Mesodermal cell (in vitro differentiated cells): Measurements from ENCODE around the gene PTTG2.

ENCODE experiments used
- H3K27ac ChIP-seq: 2 replicates; pipeline ENCODE4 v1.7.0; 2013; ENCODE audit warnings: mild to moderate bottlenecking, low read depth, low read length, moderate library complexity; ENCODE audit not compliant: severe bottlenecking
- H3K36me3 ChIP-seq: 2 replicates; pipeline ENCODE4 v1.7.1; 2013; ENCODE audit warnings: mild to moderate bottlenecking, low read length, moderate library complexity; ENCODE audit not compliant: control insufficient read depth, insufficient read depth
- H3K4me1 ChIP-seq: one replicate; pipeline ENCODE4 v1.7.1; 2013; ENCODE audit warnings: mild to moderate bottlenecking, low read length; ENCODE audit not compliant: insufficient read depth, control insufficient read depth, poor library complexity, severe bottlenecking
- H3K4me3 ChIP-seq: 2 replicates; pipeline ENCODE4 v1.7.0; 2013; ENCODE audit warnings: low read length, control low read depth, mild to moderate bottlenecking; ENCODE audit not compliant: insufficient read depth, poor library complexity, severe bottlenecking; ENCODE audit errors: extremely low read depth
- H3K9me3 ChIP-seq: 2 replicates; pipeline ENCODE4 v1.7.1; 2013; ENCODE audit warnings: mild to moderate bottlenecking, low read length, moderate library complexity; ENCODE audit not compliant: control insufficient read depth
- WGBS, 2 experiments: methylation state at CpG; one replicate each; pipeline ENCODE4 v1.1.5; 2013; ENCODE audit warnings: missing lambda C conversion rate in 2 of 2; ENCODE audit not compliant: insufficient coverage in 2 of 2; 5-methylcytosine and 5-hydroxymethylcytosine counted together

The PTTG2 gene

DNA sequence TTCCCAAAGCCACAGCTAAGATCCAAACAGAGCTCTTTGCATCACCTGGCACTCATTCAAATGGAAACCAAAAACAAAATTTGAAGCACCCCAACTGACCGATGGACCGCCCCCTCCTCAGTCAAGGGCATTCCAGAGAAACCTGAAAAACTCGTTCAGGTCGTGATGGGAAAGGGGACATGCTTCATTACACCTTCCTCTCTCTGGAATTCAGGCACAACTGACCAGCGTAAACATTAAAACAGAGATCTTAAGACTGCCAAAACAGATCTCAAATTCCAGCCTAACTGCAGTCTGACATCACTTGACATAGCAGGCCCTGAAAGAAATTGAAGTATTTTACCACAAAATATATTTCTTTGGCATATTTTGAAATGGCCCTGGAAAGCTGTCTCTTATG is 28.5 kb downstream of the PTTG2 start:
- WGBS, 2 experiments: 58 to 89% methylated on average over 4 to 5 of the region's 5 CpGs
- H3K4me3 ChIP-seq: no peak overlapping the region
- H3K9me3 ChIP-seq: no peaks in the 10 kb centered on the region
- peak overlapping the region; percentile 29 for H3K27ac ChIP-seq
- H3K4me1 ChIP-seq: peaks cover 7% of the 10 kb centered on the region
- H3K36me3 ChIP-seq: no peaks in the 10 kb centered on the region

GRCh38 chr4:37989398-37990260 is 29.4 kb downstream of the PTTG2 start:
- Histone ChIP-seq H3K4me1 (peaks cover 7% of the 10 kb centered on the region), H3K4me3 (no peak overlapping the region), H3K9me3 (no peaks in the 10 kb centered on the region), H3K36me3 (no peaks in the 10 kb centered on the region), H3K27ac (no peak overlapping the region)
- WGBS, 2 experiments: 84 to 93% methylated on average over 5 of the region's 8 CpGs

GRCh38 chr4:37990731-37991245 is 30.6 kb downstream of the PTTG2 start:
- H3K27ac ChIP-seq: no peak overlapping the region
- H3K9me3 ChIP-seq: no peaks in the 10 kb centered on the region
- no peak overlapping the region for H3K4me3 ChIP-seq
- 83% methylated on average over 1 of the region's 5 CpGs; no CpG with 5 or more reads in 1 of the 2 experiments for WGBS, 2 experiments
- H3K4me1 ChIP-seq: peaks cover 7% of the 10 kb centered on the region
- H3K36me3 ChIP-seq: no peaks in the 10 kb centered on the region

GRCh38 chr4:37991623-37992410 is 31.6 kb downstream of the PTTG2 start:
- no peaks in the 10 kb centered on the region for H3K9me3 ChIP-seq
- H3K27ac ChIP-seq: no peak overlapping the region
- peaks cover 7% of the 10 kb centered on the region for H3K4me1 ChIP-seq
- WGBS, 2 experiments: 97% methylated on average over 6 to 7 of the region's 8 CpGs
- H3K36me3 ChIP-seq: no peaks in the 10 kb centered on the region
- no peak overlapping the region for H3K4me3 ChIP-seq

- H3K4me1 ChIP-seq: peaks cover 2% of the 10 kb centered on the region
- no peaks in the 10 kb centered on the region for H3K9me3 ChIP-seq
- H3K27ac ChIP-seq: no peak overlapping the region
- WGBS, 2 experiments: 82 to 100% methylated on average over 8 to 10 of the region's 10 CpGs
- no peaks in the 10 kb centered on the region for H3K36me3 ChIP-seq
- H3K4me3 ChIP-seq: no peak overlapping the region
These were observed 33.6 kb downstream of the PTTG2 start for GRCh38 chr4:37993806-37994205.

GRCh38 chr4:37994569-37994968 is 34.4 kb downstream of the PTTG2 start:
- H3K9me3 ChIP-seq: no peaks in the 10 kb centered on the region
- H3K27ac ChIP-seq: no peak overlapping the region
- WGBS, 2 experiments: 60 to 90% methylated on average over 2 of the region's 3 CpGs
- H3K4me1 ChIP-seq: no peaks in the 10 kb centered on the region
- no peaks in the 10 kb centered on the region for H3K36me3 ChIP-seq
- H3K4me3 ChIP-seq: no peak overlapping the region

- no peak overlapping the region for H3K4me3 ChIP-seq
- no peak overlapping the region for H3K27ac ChIP-seq
- no peaks in the 10 kb centered on the region for H3K36me3 ChIP-seq
- H3K9me3 ChIP-seq: no peaks in the 10 kb centered on the region
- no peaks in the 10 kb centered on the region for H3K4me1 ChIP-seq
- WGBS, 2 experiments: 90 to 96% methylated on average over 4 of the region's 5 CpGs
These were observed 35.2 kb downstream of the PTTG2 start for GRCh38 chr4:37995299-37995821.

DNA sequence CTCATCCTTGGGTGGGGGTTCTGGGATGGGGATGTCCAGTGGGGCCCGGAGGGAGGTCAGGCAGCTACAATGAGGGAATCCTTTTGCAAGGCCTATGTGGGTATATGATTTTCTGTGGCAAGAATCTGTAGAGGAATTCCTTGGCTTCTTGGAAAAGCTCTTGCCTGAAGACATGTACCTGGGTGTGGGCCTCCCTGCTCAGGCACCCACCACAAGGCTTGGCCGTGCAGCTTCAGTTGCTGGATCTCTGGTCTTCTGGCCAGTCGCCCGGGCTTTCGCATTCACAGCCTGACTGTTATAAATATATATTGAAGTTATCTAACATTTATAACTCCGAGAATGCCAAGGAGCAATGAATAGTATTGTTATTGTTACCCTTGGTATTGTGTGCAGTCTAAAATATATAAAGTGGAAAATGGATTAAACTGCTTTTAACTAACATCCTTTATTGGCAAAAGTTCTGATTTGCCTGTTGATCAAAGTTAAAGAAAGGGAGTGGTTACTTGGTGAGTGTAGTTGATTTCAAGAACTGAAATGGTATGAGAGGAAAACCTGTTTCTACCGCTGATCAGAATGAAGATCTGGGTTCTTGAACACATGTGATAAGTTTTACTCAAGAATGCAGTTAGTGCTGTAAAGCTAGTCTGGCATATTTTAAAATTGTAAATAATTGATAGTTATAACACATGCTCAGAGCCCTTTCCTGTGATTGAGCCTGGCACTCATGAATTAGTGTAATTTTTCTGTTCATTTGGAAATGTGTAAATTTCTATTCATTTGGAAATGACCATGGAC is 36.0 kb downstream of the PTTG2 start:
- H3K4me3 ChIP-seq: no peak overlapping the region
- no peak overlapping the region for H3K27ac ChIP-seq
- WGBS, 2 experiments: 100% methylated on average over 1 to 2 of the region's 7 CpGs
- no peaks in the 10 kb centered on the region for H3K9me3 ChIP-seq
- H3K4me1 ChIP-seq: peaks cover under 1% of the 10 kb centered on the region
- H3K36me3 ChIP-seq: peaks cover 3% of the 10 kb centered on the region

DNA sequence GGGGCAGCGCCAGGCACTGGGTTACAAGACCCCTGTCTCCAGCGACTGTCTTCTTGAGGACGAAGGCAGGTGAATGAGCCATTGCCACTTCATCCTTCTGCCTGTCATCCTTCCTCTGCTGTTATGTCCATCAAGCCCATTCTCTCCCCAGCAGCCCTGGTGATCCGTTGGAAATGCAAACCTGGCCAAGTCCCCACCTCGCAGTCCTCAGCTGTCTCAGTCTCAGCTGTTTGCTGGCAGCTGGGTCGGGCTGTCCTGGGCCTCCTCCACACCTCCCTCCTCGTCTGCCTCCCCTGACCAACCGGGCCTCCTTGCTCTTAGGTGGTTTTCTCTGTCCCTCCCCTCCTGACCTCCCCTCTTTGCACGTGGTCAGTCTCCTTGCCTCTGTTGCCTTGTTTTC is 38.0 kb downstream of the PTTG2 start:
- Histone ChIP-seq H3K4me3 (no peak overlapping the region), H3K9me3 (no peaks in the 10 kb centered on the region), H3K4me1 (peaks cover 21% of the 10 kb centered on the region), H3K27ac (no peak overlapping the region), H3K36me3 (peaks cover 3% of the 10 kb centered on the region)
- 81% methylated on average over 8 to 9 of the region's 9 CpGs for WGBS, 2 experiments
